ENCODE measurements around the gene NTSR1. TPM values are rescaled to one million over a fixed set of nuclear protein-coding genes. Genes with fewer than 3 reads are reported as not detected.

Gene NTSR1
- total and polyA plus RNA-seq, 7 experiments from 2014 or later, result 0.11 to 0.78 (median 0.14) TPM; not detected in 3

- Histone ChIP-seq H3K27ac (ENCODE audit: low read depth, low read length) (no peak overlapping the region), H3K4me1 (ENCODE audit: control insufficient read depth in 2 of 2, insufficient read depth in 2 of 2, low read length in 2 of 2) (peaks cover 24 to 49% of the 10 kb centered on the region in 2 donors), H3K27me3 (ENCODE audit: control insufficient read depth in 2 of 2, insufficient read depth in 2 of 2, low read length in 2 of 2) (no peaks in the 10 kb centered on the region), H3K9me3 (ENCODE audit: control insufficient read depth in 2 of 3, low read length in 3 of 3) (no peaks in the 10 kb centered on the region), H3K36me3 (ENCODE audit: control insufficient read depth in 2 of 3, insufficient read depth in 3 of 3, low read length in 3 of 3) (no peaks in the 10 kb centered on the region), H3K4me3 (ENCODE audit: low read length) (no peak overlapping the region)
- ATAC-seq, result no peak
- Mint-ChIP-seq H3K36me3 (peaks cover 0 to 3% (median 0%) of the 10 kb centered on the region in 5 donors), H3K27me3 (no peaks in the 10 kb centered on the region), H3K27ac (peak overlapping the region in 8 of 9 donors; percentile 31 to 92 (median 72)), H3K4me1 (peaks cover 32 to 84% (median 65%) of the 10 kb centered on the region in 7 donors), H3K4me3 (peak overlapping the region in 4 of 10 donors; percentile 20 to 91 (median 44)), H3K9me3 (peaks cover 0 to 4% (median 0%) of the 10 kb centered on the region in 11 donors)
- CTCF ChIA-PET, result no interaction called here
- POLR2A ChIA-PET, result interaction anchor here (0.7 to 6.3 kb wide), 5 partner anchors 18 to 147 kb away, joined by 3 to 40 read pairs (median 3); partner anchors contain the start of gene MRGBP
- DNase-seq, result no peak
- intact Hi-C loops (cut with micrococcal nuclease), result no loop called here
These were observed 64.6 kb downstream of the NTSR1 start for GRCh38 chr20:62772990-62773844.

- Histone ChIP-seq H3K27me3 (ENCODE audit: control insufficient read depth in 2 of 2, insufficient read depth in 2 of 2, low read length in 2 of 2) (no peaks in the 10 kb centered on the region), H3K9me3 (ENCODE audit: control insufficient read depth in 2 of 3, low read length in 3 of 3) (no peaks in the 10 kb centered on the region), H3K36me3 (ENCODE audit: control insufficient read depth in 2 of 3, insufficient read depth in 3 of 3, low read length in 3 of 3) (no peaks in the 10 kb centered on the region), H3K27ac (ENCODE audit: low read depth, low read length) (peak overlapping the region; percentile 77), H3K4me1 (ENCODE audit: control insufficient read depth in 2 of 2, insufficient read depth in 2 of 2, low read length in 2 of 2) (peaks cover 24 to 49% of the 10 kb centered on the region in 2 donors), H3K4me3 (ENCODE audit: low read length) (no peak overlapping the region)
- H3K27ac Mint-ChIP-seq, result peak overlapping the region in 8 of 9 donors; percentile 79 to 93 (median 92)
- H3K36me3 Mint-ChIP-seq, result peaks cover 0 to 3% (median 0%) of the 10 kb centered on the region in 5 donors
- DNase-seq (no peak), ATAC-seq (no peak)
- peaks cover 0 to 4% (median 0%) of the 10 kb centered on the region in 11 donors for H3K9me3 Mint-ChIP-seq
- intact Hi-C loops (cut with micrococcal nuclease), result no loop called here
- no peaks in the 10 kb centered on the region for H3K27me3 Mint-ChIP-seq
- POLR2A ChIA-PET, result interaction anchor here (0.7 to 6.3 kb wide), 6 partner anchors 9 to 122 kb away, joined by 3 to 40 read pairs (median 4); partner anchors contain the start of gene MRGBP
- H3K4me1 Mint-ChIP-seq, result peaks cover 35 to 80% (median 61%) of the 10 kb centered on the region in 7 donors
- peak overlapping the region in 8 of 10 donors; percentile 14 to 91 (median 52) for H3K4me3 Mint-ChIP-seq
- CTCF ChIA-PET, result no interaction called here
These were observed 65.4 kb downstream of the NTSR1 start for GRCh38 chr20:62773845-62774714.

- Mint-ChIP-seq H3K27me3 (no peaks in the 10 kb centered on the region), H3K4me1 (peaks cover 35 to 75% (median 58%) of the 10 kb centered on the region in 7 donors), H3K27ac (peak overlapping the region; percentile 70 to 93 (median 92)), H3K9me3 (peaks cover 0 to 4% (median 0%) of the 10 kb centered on the region in 11 donors), H3K4me3 (peak overlapping the region in 7 of 10 donors; percentile 2 to 91 (median 41)), H3K36me3 (peaks cover 0 to 3% (median 0%) of the 10 kb centered on the region in 5 donors)
- CTCF ChIA-PET, result interaction anchor here (0.6 kb wide), 1 partner anchor 254 kb away, joined by 3 read pairs; no protein-coding TSS in a partner anchor
- Histone ChIP-seq H3K4me3 (ENCODE audit: low read length) (no peak overlapping the region), H3K27me3 (ENCODE audit: control insufficient read depth in 2 of 2, insufficient read depth in 2 of 2, low read length in 2 of 2) (no peaks in the 10 kb centered on the region), H3K36me3 (ENCODE audit: control insufficient read depth in 2 of 3, insufficient read depth in 3 of 3, low read length in 3 of 3) (no peaks in the 10 kb centered on the region), H3K27ac (ENCODE audit: low read depth, low read length) (peak overlapping the region; percentile 77), H3K4me1 (ENCODE audit: control insufficient read depth in 2 of 2, insufficient read depth in 2 of 2, low read length in 2 of 2) (peaks cover 24 to 49% of the 10 kb centered on the region in 2 donors), H3K9me3 (ENCODE audit: control insufficient read depth in 2 of 3, low read length in 3 of 3) (no peaks in the 10 kb centered on the region)
- ATAC-seq (peak; percentile 28), DNase-seq (no peak)
- POLR2A ChIA-PET, result interaction anchor here (0.7 to 6.3 kb wide), 6 partner anchors 10 to 35 kb away, joined by 3 to 40 read pairs (median 3); partner anchors contain the start of gene MRGBP
- intact Hi-C loops (cut with micrococcal nuclease), result loop anchor here in 1 of 2 donors (5.0 kb wide), 1 partner anchor 122 kb away; no protein-coding TSS in a partner anchor
These were observed 66.1 kb downstream of the NTSR1 start for GRCh38 chr20:62774762-62775161.

- H3K9me3 ChIP-seq (ENCODE audit: control insufficient read depth in 2 of 3, low read length in 3 of 3), result no peaks in the 10 kb centered on the region
- CTCF ChIA-PET, result interaction anchor here (0.6 kb wide), 1 partner anchor 253 kb away, joined by 3 read pairs; no protein-coding TSS in a partner anchor
- Mint-ChIP-seq H3K27ac (peak overlapping the region in 8 of 9 donors; percentile 23 to 93 (median 92)), H3K9me3 (peaks cover 0 to 4% (median 0%) of the 10 kb centered on the region in 11 donors), H3K27me3 (no peaks in the 10 kb centered on the region), H3K4me1 (peaks cover 35 to 75% (median 58%) of the 10 kb centered on the region in 7 donors), H3K36me3 (peaks cover 0 to 3% (median 0%) of the 10 kb centered on the region in 5 donors), H3K4me3 (peak overlapping the region in 8 of 10 donors; percentile 36 to 91 (median 63))
- POLR2A ChIA-PET, result interaction anchor here (0.7 to 6.3 kb wide), 5 partner anchors 9 to 35 kb away, joined by 3 to 40 read pairs (median 3); partner anchors contain the start of gene MRGBP
- H3K27me3 ChIP-seq (ENCODE audit: control insufficient read depth in 2 of 2, insufficient read depth in 2 of 2, low read length in 2 of 2), result no peaks in the 10 kb centered on the region
- intact Hi-C loops (cut with micrococcal nuclease), result loop anchor here in 1 of 2 donors (5.0 kb wide), 1 partner anchor 123 kb away; no protein-coding TSS in a partner anchor
- ATAC-seq (no peak), DNase-seq (no peak)
- H3K4me1 ChIP-seq (ENCODE audit: control insufficient read depth in 2 of 2, insufficient read depth in 2 of 2, low read length in 2 of 2), result peaks cover 24 to 49% of the 10 kb centered on the region in 2 donors
- H3K27ac ChIP-seq (ENCODE audit: low read depth, low read length), result peak overlapping the region; percentile 77
- H3K36me3 ChIP-seq (ENCODE audit: control insufficient read depth in 2 of 3, insufficient read depth in 3 of 3, low read length in 3 of 3), result no peaks in the 10 kb centered on the region
- no peak overlapping the region for H3K4me3 ChIP-seq (ENCODE audit: low read length)
These were observed 66.6 kb downstream of the NTSR1 start for GRCh38 chr20:62775206-62775605.

GRCh38 chr20:62776035-62776691 is 67.5 kb downstream of the NTSR1 start:
- H3K4me3 Mint-ChIP-seq, result peak overlapping the region; percentile 38 to 91 (median 66)
- intact Hi-C loops (cut with micrococcal nuclease), result loop anchor here (1.0 to 5.0 kb wide), 4 partner anchors 28 to 134 kb away; partner anchors contain the start of genes OGFR (in 1 of the 2) and SLCO4A1 (in 1 of the 2)
- H3K27ac Mint-ChIP-seq, result peak overlapping the region; percentile 86 to 95 (median 92)
- H3K36me3 ChIP-seq (ENCODE audit: control insufficient read depth in 2 of 3, insufficient read depth in 3 of 3, low read length in 3 of 3), result no peaks in the 10 kb centered on the region
- peaks cover 35 to 69% (median 58%) of the 10 kb centered on the region in 7 donors for H3K4me1 Mint-ChIP-seq
- peaks cover 0 to 3% (median 0%) of the 10 kb centered on the region in 5 donors for H3K36me3 Mint-ChIP-seq
- H3K4me3 ChIP-seq (ENCODE audit: low read length), result peak overlapping the region; percentile 49
- ChIA-PET POLR2A (interaction anchor here (0.9 to 6.3 kb wide), 2 partner anchors 19 to 28 kb away, joined by 3 to 40 read pairs; partner anchors contain the start of gene MRGBP), CTCF (no interaction called here)
- peaks cover 0 to 4% (median 0%) of the 10 kb centered on the region in 11 donors for H3K9me3 Mint-ChIP-seq
- ATAC-seq (no peak), DNase-seq (no peak)
- H3K27me3 ChIP-seq (ENCODE audit: control insufficient read depth in 2 of 2, insufficient read depth in 2 of 2, low read length in 2 of 2), result no peaks in the 10 kb centered on the region
- no peaks in the 10 kb centered on the region for H3K9me3 ChIP-seq (ENCODE audit: control insufficient read depth in 2 of 3, low read length in 3 of 3)
- peak overlapping the region; percentile 77 for H3K27ac ChIP-seq (ENCODE audit: low read depth, low read length)
- no peaks in the 10 kb centered on the region for H3K27me3 Mint-ChIP-seq
- peaks cover 24 to 49% of the 10 kb centered on the region in 2 donors for H3K4me1 ChIP-seq (ENCODE audit: control insufficient read depth in 2 of 2, insufficient read depth in 2 of 2, low read length in 2 of 2)

Measured in naive thymus-derived CD4-positive, alpha-beta T cell (primary cell).